Measurements from ENCODE around the gene MMS19. TPM values are rescaled to one million over a fixed set of nuclear protein-coding genes. Genes with fewer than 3 reads are reported as not detected.
"Not testable (repeated sequence)": the region's sequence is repeated elsewhere in the genome, so short reads cannot be mapped to it uniquely, and the experiment has no call there.

Gene MMS19
- total RNA-seq, 1 donor from 2014 or later = 93.2 TPM

GRCh38 chr10:97537186-97537869 is 39.1 kb upstream of the MMS19 start:
- no peak for DNase-seq (ENCODE audit: low spot score)
- intact Hi-C loops (cut with micrococcal nuclease) = no loop called here
- Mint-ChIP-seq H3K27me3 (ENCODE audit: insufficient read depth) (peaks cover 5% of the 10 kb centered on the region), H3K27ac (no peak overlapping the region), H3K36me3 (ENCODE audit: low read depth) (no peaks in the 10 kb centered on the region), H3K4me1 (ENCODE audit: low read depth) (peaks cover 5% of the 10 kb centered on the region), H3K4me3 (no peak overlapping the region), H3K9me3 (no peaks in the 10 kb centered on the region)

- no peak for DNase-seq (ENCODE audit: low spot score)
- H3K27ac Mint-ChIP-seq = no peak overlapping the region
- H3K4me1 Mint-ChIP-seq (ENCODE audit: low read depth) = no peaks in the 10 kb centered on the region
- peaks cover 2% of the 10 kb centered on the region for H3K27me3 Mint-ChIP-seq (ENCODE audit: insufficient read depth)
- no peaks in the 10 kb centered on the region for H3K36me3 Mint-ChIP-seq (ENCODE audit: low read depth)
- H3K9me3 Mint-ChIP-seq = no peaks in the 10 kb centered on the region
- H3K4me3 Mint-ChIP-seq = no peak overlapping the region
- intact Hi-C loops (cut with micrococcal nuclease) = loop anchor here (1.0 kb wide), 1 partner anchor 18 kb away; no protein-coding TSS in a partner anchor
Observed at GRCh38 chr10:97534746-97535367, 36.6 kb upstream of the MMS19 start.

- DNase-seq (ENCODE audit: low spot score) = no peak
- no peaks in the 10 kb centered on the region for H3K36me3 Mint-ChIP-seq (ENCODE audit: low read depth)
- no peaks in the 10 kb centered on the region for H3K9me3 Mint-ChIP-seq
- peaks cover 4% of the 10 kb centered on the region for H3K27me3 Mint-ChIP-seq (ENCODE audit: insufficient read depth)
- no peak overlapping the region for H3K27ac Mint-ChIP-seq
- H3K4me3 Mint-ChIP-seq = no peak overlapping the region
- intact Hi-C loops (cut with micrococcal nuclease) = loop anchor here (1.0 kb wide), 1 partner anchor 19 kb away; no protein-coding TSS in a partner anchor
- H3K4me1 Mint-ChIP-seq (ENCODE audit: low read depth) = no peaks in the 10 kb centered on the region
Observed at GRCh38 chr10:97533888-97534287, 35.7 kb upstream of the MMS19 start.

- Mint-ChIP-seq H3K9me3 (no peaks in the 10 kb centered on the region), H3K4me3 (no peak overlapping the region), H3K27me3 (ENCODE audit: insufficient read depth) (peaks cover 4% of the 10 kb centered on the region), H3K4me1 (ENCODE audit: low read depth) (no peaks in the 10 kb centered on the region), H3K27ac (no peak overlapping the region), H3K36me3 (ENCODE audit: low read depth) (no peaks in the 10 kb centered on the region)
- no peak for DNase-seq (ENCODE audit: low spot score)
- intact Hi-C loops (cut with micrococcal nuclease) = no loop called here
Observed at GRCh38 chr10:97532935-97533671, 34.9 kb upstream of the MMS19 start.

GRCh38 chr10:97531401-97531986 is 33.3 kb upstream of the MMS19 start:
- no peaks in the 10 kb centered on the region for H3K9me3 Mint-ChIP-seq
- H3K27ac Mint-ChIP-seq = no peak overlapping the region
- no peak overlapping the region for H3K4me3 Mint-ChIP-seq
- no peaks in the 10 kb centered on the region for H3K4me1 Mint-ChIP-seq (ENCODE audit: low read depth)
- H3K27me3 Mint-ChIP-seq (ENCODE audit: insufficient read depth) = peaks cover 4% of the 10 kb centered on the region
- H3K36me3 Mint-ChIP-seq (ENCODE audit: low read depth) = no peaks in the 10 kb centered on the region
- intact Hi-C loops (cut with micrococcal nuclease) = no loop called here
- no peak for DNase-seq (ENCODE audit: low spot score)

GRCh38 chr10:97529685-97530465 is 31.7 kb upstream of the MMS19 start:
- Mint-ChIP-seq H3K27me3 (ENCODE audit: insufficient read depth) (peaks cover 6% of the 10 kb centered on the region), H3K27ac (no peak overlapping the region), H3K36me3 (ENCODE audit: low read depth) (no peaks in the 10 kb centered on the region), H3K9me3 (no peaks in the 10 kb centered on the region), H3K4me1 (ENCODE audit: low read depth) (no peaks in the 10 kb centered on the region), H3K4me3 (no peak overlapping the region)
- intact Hi-C loops (cut with micrococcal nuclease) = no loop called here
- DNase-seq (ENCODE audit: low spot score) = no peak

- DNase-seq (ENCODE audit: low spot score); H3K4me1 Mint-ChIP-seq (ENCODE audit: low read depth); intact Hi-C loops (cut with micrococcal nuclease); H3K9me3 Mint-ChIP-seq; H3K4me3 Mint-ChIP-seq; H3K27ac Mint-ChIP-seq; H3K27me3 Mint-ChIP-seq (ENCODE audit: insufficient read depth); H3K36me3 Mint-ChIP-seq (ENCODE audit: low read depth): not testable (repeated sequence)
Observed at GRCh38 chr10:97528876-97529275, 30.7 kb upstream of the MMS19 start.

DNA sequence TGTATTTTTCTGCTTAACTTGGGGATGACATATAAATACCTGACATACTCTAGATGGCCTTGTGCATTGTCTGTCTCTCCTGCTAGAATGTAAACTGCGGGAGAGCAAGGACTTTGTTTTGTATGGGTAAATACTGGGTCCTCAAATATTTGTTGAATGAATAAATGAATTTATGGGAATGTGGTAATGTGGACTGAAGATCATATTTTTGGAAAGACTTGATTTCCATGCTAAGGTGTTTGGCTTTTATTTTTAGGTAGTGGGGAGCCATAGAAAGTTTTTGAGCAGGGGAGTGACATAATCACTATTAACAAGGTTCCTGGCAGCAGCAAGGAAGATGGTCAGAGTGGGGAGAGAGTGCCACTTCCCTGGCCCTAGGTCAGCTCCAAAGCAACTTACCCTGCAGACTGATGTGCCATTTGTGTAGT is 27.5 kb upstream of the MMS19 start:
- Mint-ChIP-seq H3K27me3 (ENCODE audit: insufficient read depth) (peaks cover 14% of the 10 kb centered on the region), H3K4me1 (ENCODE audit: low read depth) (no peaks in the 10 kb centered on the region), H3K36me3 (ENCODE audit: low read depth) (no peaks in the 10 kb centered on the region), H3K27ac (no peak overlapping the region), H3K9me3 (no peaks in the 10 kb centered on the region), H3K4me3 (no peak overlapping the region)
- DNase-seq (ENCODE audit: low spot score) = no peak
- intact Hi-C loops (cut with micrococcal nuclease) = no loop called here

DNA sequence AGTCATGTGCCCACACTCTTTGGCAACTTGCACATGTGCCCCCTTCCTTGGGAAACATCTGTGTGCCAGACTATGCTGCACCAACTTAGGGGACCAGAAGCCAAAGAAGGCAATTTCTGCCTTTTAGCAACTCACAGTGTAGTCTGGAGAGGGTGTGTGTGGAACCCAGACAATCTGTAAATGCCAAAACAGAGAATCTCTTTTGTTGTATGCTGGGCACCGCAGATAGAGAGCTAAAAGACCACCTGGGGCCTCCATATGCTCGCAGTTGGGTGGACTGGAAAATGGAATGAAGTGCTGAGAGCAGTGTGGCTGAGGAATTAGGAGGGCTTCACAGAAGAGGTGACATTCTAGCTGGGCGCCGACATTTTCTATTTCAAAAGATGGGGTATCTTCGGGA is 26.9 kb upstream of the MMS19 start:
- H3K27me3 Mint-ChIP-seq (ENCODE audit: insufficient read depth) = peaks cover 16% of the 10 kb centered on the region
- no peaks in the 10 kb centered on the region for H3K36me3 Mint-ChIP-seq (ENCODE audit: low read depth)
- intact Hi-C loops (cut with micrococcal nuclease) = no loop called here
- no peaks in the 10 kb centered on the region for H3K4me1 Mint-ChIP-seq (ENCODE audit: low read depth)
- H3K4me3 Mint-ChIP-seq = no peak overlapping the region
- no peaks in the 10 kb centered on the region for H3K9me3 Mint-ChIP-seq
- no peak for DNase-seq (ENCODE audit: low spot score)
- H3K27ac Mint-ChIP-seq = no peak overlapping the region

DNA sequence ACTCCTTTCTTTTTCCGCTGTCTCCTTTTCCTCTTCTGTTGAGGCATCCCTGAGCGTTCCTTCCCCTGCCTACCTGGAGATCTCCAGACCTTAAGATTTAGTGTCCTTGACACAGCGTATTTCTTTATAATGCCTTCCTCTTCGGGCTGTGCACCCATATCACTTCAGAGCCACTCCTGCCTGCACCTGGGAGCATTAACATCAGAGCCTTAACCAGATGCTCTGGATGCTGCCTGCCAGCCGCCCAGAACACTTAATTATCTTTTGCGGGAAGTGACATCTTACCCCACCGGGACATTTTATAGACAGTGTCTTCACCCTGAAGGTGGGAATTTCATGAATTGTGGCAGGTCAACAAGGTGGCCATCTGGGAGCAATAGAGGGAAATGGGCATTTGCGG is 24.7 kb upstream of the MMS19 start:
- Mint-ChIP-seq H3K27me3 (ENCODE audit: insufficient read depth) (peaks cover 16% of the 10 kb centered on the region), H3K4me1 (ENCODE audit: low read depth) (no peaks in the 10 kb centered on the region), H3K27ac (no peak overlapping the region), H3K36me3 (ENCODE audit: low read depth) (no peaks in the 10 kb centered on the region), H3K9me3 (no peaks in the 10 kb centered on the region), H3K4me3 (no peak overlapping the region)
- DNase-seq (ENCODE audit: low spot score) = no peak
- intact Hi-C loops (cut with micrococcal nuclease) = no loop called here

DNA sequence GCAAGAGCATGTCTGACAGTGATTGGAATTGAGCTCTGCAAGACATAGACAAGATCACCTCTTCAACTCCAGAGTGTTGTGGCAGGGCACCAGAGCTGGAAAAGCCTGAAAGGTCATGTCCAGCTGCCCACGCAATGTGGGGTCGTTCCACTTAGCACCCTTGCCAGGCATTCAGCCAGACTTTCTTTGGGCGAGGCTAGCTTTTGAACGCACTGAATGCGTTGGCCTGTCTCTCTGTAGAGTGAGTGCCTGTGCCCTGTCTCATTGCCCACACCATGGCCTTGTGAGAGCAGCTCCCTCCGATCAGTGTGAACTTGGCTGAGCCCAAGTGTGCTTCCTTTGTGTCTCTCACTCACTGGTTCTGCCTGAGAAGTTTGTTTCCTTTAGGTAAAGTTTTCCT is 23.8 kb upstream of the MMS19 start:
- intact Hi-C loops (cut with micrococcal nuclease) = no loop called here
- no peak overlapping the region for H3K4me3 Mint-ChIP-seq

GRCh38 chr10:97520978-97521761 is 22.9 kb upstream of the MMS19 start:
- no peak for DNase-seq (ENCODE audit: low spot score)
- no peaks in the 10 kb centered on the region for H3K9me3 Mint-ChIP-seq
- peaks cover 16% of the 10 kb centered on the region for H3K27me3 Mint-ChIP-seq (ENCODE audit: insufficient read depth)
- H3K36me3 Mint-ChIP-seq (ENCODE audit: low read depth) = no peaks in the 10 kb centered on the region
- no peaks in the 10 kb centered on the region for H3K4me1 Mint-ChIP-seq (ENCODE audit: low read depth)
- no peak overlapping the region for H3K27ac Mint-ChIP-seq
- intact Hi-C loops (cut with micrococcal nuclease) = no loop called here
- H3K4me3 Mint-ChIP-seq = no peak overlapping the region

More for the DNA sequence above, 23.8 kb upstream of the MMS19 start:
- no peaks in the 10 kb centered on the region for H3K36me3 Mint-ChIP-seq (ENCODE audit: low read depth)
- H3K27me3 Mint-ChIP-seq (ENCODE audit: insufficient read depth) = peaks cover 16% of the 10 kb centered on the region
- no peak overlapping the region for H3K27ac Mint-ChIP-seq
- DNase-seq (ENCODE audit: low spot score) = no peak
- no peaks in the 10 kb centered on the region for H3K9me3 Mint-ChIP-seq
- H3K4me1 Mint-ChIP-seq (ENCODE audit: low read depth) = no peaks in the 10 kb centered on the region

Data from activated T-helper 1 cell treated with anti-CD3 and anti-CD28 coated beads, Interleukin-12 subunit alpha, Interleukin-12 subunit beta, Interleukin-2, Interleukin-4 antibody, amounts not matched to agents 30 ng/mL and 10 ng/mL and 1 ng/mL, durations not matched to agents 14 hours and 24 hours and 36 hours (primary cell).